Measurements from ENCODE around the gene HYLS1.
A peak's percentile ranks its signal among the peaks of the same experiment; 100 is the strongest.

HYLS1 gene

DNA sequence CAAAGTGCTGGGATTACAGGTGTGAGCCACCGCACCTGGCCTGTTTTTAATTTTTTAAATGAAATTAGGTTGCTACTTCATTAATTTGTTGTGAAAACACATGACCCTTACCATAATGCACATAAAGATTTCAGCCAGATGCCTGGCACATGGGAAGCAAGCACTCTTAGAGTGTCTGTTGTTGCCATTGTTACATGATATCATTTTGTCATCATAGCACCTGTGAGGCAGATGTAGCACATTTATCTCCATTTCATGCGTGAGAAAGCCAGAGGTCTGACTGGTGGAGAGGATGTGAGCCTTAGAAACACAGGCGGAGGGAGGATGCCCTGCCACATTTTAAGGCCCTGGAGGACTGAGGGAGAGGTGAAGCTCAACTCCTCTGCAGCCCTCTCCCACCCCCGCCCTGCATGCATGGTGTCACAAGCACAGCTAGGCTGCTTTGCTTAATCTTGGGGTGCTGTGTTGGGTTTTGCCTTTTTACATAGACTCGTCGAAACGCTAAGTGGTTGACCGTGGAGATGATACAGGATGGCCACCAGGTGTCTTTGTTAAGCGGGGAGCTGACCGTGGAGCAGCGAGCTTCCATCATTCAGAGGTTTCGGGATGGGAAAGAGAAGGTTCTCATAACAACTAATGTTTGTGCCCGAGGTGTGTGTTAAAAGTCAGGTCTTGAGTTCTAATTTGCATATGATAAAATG is 30.8 kb downstream of the HYLS1 start:
- H3K4me3 ChIP-seq (ENCODE audit: low read depth, low read length): no peak overlapping the region
- TF ChIP-seq, protein P1, sequence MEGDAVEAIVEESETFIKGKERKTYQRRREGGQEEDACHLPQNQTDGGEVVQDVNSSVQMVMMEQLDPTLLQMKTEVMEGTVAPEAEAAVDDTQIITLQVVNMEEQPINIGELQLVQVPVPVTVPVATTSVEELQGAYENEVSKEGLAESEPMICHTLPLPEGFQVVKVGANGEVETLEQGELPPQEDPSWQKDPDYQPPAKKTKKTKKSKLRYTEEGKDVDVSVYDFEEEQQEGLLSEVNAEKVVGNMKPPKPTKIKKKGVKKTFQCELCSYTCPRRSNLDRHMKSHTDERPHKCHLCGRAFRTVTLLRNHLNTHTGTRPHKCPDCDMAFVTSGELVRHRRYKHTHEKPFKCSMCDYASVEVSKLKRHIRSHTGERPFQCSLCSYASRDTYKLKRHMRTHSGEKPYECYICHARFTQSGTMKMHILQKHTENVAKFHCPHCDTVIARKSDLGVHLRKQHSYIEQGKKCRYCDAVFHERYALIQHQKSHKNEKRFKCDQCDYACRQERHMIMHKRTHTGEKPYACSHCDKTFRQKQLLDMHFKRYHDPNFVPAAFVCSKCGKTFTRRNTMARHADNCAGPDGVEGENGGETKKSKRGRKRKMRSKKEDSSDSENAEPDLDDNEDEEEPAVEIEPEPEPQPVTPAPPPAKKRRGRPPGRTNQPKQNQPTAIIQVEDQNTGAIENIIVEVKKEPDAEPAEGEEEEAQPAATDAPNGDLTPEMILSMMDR (IDR thresholded peaks at IDR 0.05; ENCODE audit: low read depth, low read length): no peak
- no peak for DNase-seq (ENCODE audit: low read depth, low spot score)
- in situ Hi-C loops (cut with HindIII; ENCODE audit: low sequenced_read_pairs): no loop called here

DNA sequence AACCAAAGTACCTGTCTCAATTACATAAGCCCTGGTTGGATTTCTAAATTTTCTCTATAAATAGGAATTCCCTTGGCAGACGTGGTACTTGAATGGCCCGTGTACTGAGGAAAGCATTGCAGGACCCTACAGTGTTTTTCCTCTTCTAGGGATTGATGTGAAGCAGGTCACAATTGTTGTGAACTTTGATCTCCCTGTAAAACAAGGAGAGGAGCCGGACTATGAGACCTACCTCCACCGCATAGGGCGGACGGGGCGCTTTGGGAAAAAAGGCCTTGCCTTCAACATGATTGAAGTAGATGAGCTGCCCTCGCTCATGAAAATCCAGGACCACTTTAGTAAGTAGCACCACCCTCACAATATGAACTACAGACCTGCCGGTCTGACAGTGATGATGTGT is 33.6 kb downstream of the HYLS1 start:
- in situ Hi-C loops (cut with HindIII; ENCODE audit: low sequenced_read_pairs): no loop called here
- TF ChIP-seq, protein P1 (IDR thresholded peaks at IDR 0.05; ENCODE audit: low read depth, low read length): no peak
- no peak overlapping the region for H3K4me3 ChIP-seq (ENCODE audit: low read depth, low read length)
- no peak for DNase-seq (ENCODE audit: low read depth, low spot score)

DNA sequence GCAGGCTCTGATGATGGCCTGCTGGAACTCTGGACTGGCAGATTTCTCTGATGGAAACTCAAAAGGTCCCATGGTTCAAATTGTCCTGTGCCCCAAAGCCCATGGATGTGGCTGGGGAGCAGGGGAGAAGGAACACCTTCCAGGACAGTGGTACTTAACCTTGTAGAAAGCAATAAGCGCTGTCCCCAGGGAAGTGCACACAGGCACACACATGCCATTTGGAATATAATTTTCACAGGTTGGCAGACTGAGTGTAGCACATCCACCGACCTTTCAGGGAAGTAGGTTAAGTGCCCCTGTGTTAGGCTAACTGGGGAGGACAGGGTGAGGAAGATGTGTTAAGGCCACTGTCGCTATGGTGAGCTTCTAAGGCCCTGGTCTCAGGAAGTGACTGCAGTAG is 34.7 kb downstream of the HYLS1 start:
- no peak overlapping the region for H3K4me3 ChIP-seq (ENCODE audit: low read depth, low read length)
- no peak for DNase-seq (ENCODE audit: low read depth, low spot score)
- in situ Hi-C loops (cut with HindIII; ENCODE audit: low sequenced_read_pairs): no loop called here
- TF ChIP-seq, protein P1 (IDR thresholded peaks at IDR 0.05; ENCODE audit: low read depth, low read length): no peak

DNA sequence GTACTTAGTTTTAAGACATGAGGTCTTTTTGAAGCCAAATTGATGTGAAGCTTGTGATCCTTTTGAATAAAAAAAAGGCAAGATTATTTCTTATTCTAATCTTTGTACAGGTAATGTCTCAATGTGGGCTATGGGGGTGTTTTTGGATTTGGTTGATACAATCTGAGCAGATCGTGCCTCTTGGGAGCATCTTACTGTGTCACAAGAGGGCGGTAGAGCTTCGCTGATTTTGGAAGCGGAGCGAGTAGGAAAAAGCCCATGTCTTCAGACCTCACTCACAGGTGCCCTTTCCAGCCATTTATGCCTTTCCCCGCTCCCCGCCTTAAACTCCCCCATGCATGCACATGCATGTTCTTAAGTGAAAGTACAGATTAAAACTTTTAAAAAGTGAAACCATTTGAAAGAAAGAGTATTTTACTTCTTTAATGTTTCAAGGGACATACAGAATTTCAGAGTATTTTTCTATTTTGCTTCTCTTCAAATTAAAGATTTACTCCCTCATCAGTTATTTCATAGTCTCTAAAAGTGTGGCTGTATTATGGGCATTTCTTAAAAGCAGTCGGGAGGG is 35.6 kb downstream of the HYLS1 start:
- no peak overlapping the region for H3K4me3 ChIP-seq (ENCODE audit: low read depth, low read length)
- TF ChIP-seq, protein P1 (IDR thresholded peaks at IDR 0.05; ENCODE audit: low read depth, low read length): peak; percentile 88
- DNase-seq (ENCODE audit: low read depth, low spot score): peak; percentile 67
- in situ Hi-C loops (cut with HindIII; ENCODE audit: low sequenced_read_pairs): no loop called here

DNA sequence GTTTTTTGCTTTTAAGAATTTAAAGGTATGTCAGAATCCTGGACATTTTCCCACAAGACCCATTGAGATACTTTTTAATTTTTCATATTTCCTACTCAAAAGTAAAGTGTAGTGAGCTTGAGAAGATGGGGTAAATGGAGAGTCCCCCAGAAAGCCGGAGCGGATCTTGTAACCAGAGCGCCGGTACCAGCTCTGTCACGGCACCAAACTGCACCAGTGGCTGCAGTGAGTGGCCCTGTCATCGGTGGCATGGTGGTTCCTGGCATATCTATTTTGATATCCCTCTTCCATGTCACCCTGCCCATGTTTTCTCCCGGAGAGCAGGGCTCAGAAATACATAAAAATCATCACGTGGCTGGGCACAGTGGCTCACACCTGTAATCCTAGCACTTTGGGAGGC is 36.2 kb downstream of the HYLS1 start:
- no peak overlapping the region for H3K4me3 ChIP-seq (ENCODE audit: low read depth, low read length)
- DNase-seq (ENCODE audit: low read depth, low spot score): no peak
- in situ Hi-C loops (cut with HindIII; ENCODE audit: low sequenced_read_pairs): no loop called here
- TF ChIP-seq, protein P1 (IDR thresholded peaks at IDR 0.05; ENCODE audit: low read depth, low read length): no peak

DNA sequence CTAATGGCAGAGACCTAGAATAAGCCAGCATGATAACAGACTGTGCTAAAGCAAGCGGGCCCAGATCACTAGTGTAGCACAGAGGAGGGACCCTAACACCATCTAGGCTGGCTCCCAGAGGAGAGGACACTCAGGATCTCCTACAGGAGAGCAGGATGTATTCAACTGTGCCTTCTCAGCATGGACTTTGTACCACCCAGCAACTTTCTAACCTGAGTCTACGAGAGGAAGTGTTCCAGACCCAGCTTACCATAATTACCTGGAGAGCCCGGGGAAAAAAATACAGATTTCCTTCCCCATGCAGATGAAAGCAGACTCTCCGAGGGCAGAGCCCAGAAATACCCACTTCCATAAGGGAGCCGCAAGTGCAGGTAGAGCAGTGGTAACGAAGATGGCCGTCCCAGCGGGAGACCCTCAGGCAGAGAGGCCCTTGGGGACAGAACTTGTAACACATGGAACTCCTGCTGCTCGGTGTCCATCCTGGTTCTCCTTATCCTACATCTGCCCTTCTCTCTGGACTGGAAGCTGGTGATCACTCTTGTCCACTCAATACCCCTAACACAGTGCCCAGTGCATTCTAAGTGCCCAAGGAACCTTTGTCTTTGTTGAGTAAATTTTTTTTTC is 37.0 kb downstream of the HYLS1 start:
- no peak for DNase-seq (ENCODE audit: low read depth, low spot score)
- in situ Hi-C loops (cut with HindIII; ENCODE audit: low sequenced_read_pairs): loop anchor here (25.0 kb wide), 1 partner anchor 263 kb away; no protein-coding TSS in a partner anchor
- H3K4me3 ChIP-seq (ENCODE audit: low read depth, low read length): no peak overlapping the region
- TF ChIP-seq, protein P1 (IDR thresholded peaks at IDR 0.05; ENCODE audit: low read depth, low read length): no peak

All from astrocyte of the spinal cord (primary cell).